Measurements from ENCODE around the gene FNIP1. TPM values are rescaled to one million over a fixed set of nuclear protein-coding genes. Genes with fewer than 3 reads are reported as not detected.

Gene FNIP1
- total and polyA plus RNA-seq, 8 donors, result 3.2 to 86.1 (median 16.7) TPM

GRCh38 chr5:131640043-131640856 is 156.6 kb downstream of the FNIP1 start:
- DNase-seq, result no peak

GRCh38 chr5:131639148-131639547 is 157.7 kb downstream of the FNIP1 start:
- Histone ChIP-seq H3K27ac (no peak overlapping the region), H3K27me3 (no peaks in the 10 kb centered on the region), H3K4me1 (peaks cover 0 to 12% (median 5%) of the 10 kb centered on the region in 4 donors), H3K36me3 (peaks cover 0 to 19% (median 8%) of the 10 kb centered on the region in 4 donors), H3K9me3 (no peaks in the 10 kb centered on the region), H3K4me3 (no peak overlapping the region)
- no peak for DNase-seq
- TF ChIP-seq POLR2A (IDR thresholded peaks at IDR 0.05) (no peak), EP300 (IDR thresholded peaks at IDR 0.05) (no peak), CTCF (IDR thresholded peaks at IDR 0.05) (no peak), POLR2AphosphoS5 (IDR thresholded peaks at IDR 0.05) (no peak)
- intact Hi-C loops (cut with DNase I; ENCODE audit: low total_unique reads), result no loop called here

More at GRCh38 chr5:131640043-131640856, 156.6 kb downstream of the FNIP1 start:
- no peak overlapping the region for H3K4me3 ChIP-seq
- no peak for TF ChIP-seq CTCF (IDR thresholded peaks at IDR 0.05)
- TF ChIP-seq POLR2AphosphoS5 (IDR thresholded peaks at IDR 0.05), result no peak
- TF ChIP-seq EP300 (IDR thresholded peaks at IDR 0.05), result no peak
- TF ChIP-seq POLR2A (IDR thresholded peaks at IDR 0.05), result no peak
- H3K4me1 ChIP-seq, result peaks cover 0 to 10% (median 5%) of the 10 kb centered on the region in 4 donors
- intact Hi-C loops (cut with DNase I; ENCODE audit: low total_unique reads), result no loop called here
- H3K36me3 ChIP-seq, result peaks cover 0 to 30% (median 19%) of the 10 kb centered on the region in 4 donors
- H3K9me3 ChIP-seq, result no peaks in the 10 kb centered on the region
- H3K27me3 ChIP-seq, result no peaks in the 10 kb centered on the region
- 64 to 73% (median 68%) methylated on average over 5 of the region's 5 CpGs for WGBS, 5 donors
- no peak overlapping the region for H3K27ac ChIP-seq

- WGBS, 5 donors, result 82 to 90% (median 85%) methylated on average over 4 of the region's 4 CpGs
Observed at GRCh38 chr5:131637694-131638093, 159.1 kb downstream of the FNIP1 start.

More at GRCh38 chr5:131637694-131638093, 159.1 kb downstream of the FNIP1 start:
- Histone ChIP-seq H3K27me3 (no peaks in the 10 kb centered on the region), H3K27ac (no peak overlapping the region), H3K9me3 (no peaks in the 10 kb centered on the region), H3K4me3 (no peak overlapping the region), H3K36me3 (peaks cover 0 to 5% (median 0%) of the 10 kb centered on the region in 4 donors), H3K4me1 (peaks cover 14 to 27% (median 19%) of the 10 kb centered on the region in 4 donors)
- intact Hi-C loops (cut with DNase I; ENCODE audit: low total_unique reads), result no loop called here
- DNase-seq, result no peak
- TF ChIP-seq CTCF (IDR thresholded peaks at IDR 0.05) (no peak), EP300 (IDR thresholded peaks at IDR 0.05) (no peak), POLR2AphosphoS5 (IDR thresholded peaks at IDR 0.05) (no peak), POLR2A (IDR thresholded peaks at IDR 0.05) (no peak)

Measured in stomach (tissue), 9 donors.